ENCODE measurements around the gene FZD4. TPM values are rescaled to one million over a fixed set of nuclear protein-coding genes. Genes with fewer than 3 reads are reported as not detected.

The FZD4 gene
- total and polyA plus RNA-seq, 2 donors (not counting 3 experiments of a cell fraction or from before 2014, with no cell fraction given), result 56.6 to 112 TPM

GRCh38 chr11:86931548-86932258 is 23.5 kb downstream of the FZD4 start:
- intact Hi-C loops (cut with micrococcal nuclease) (no loop called here), dilution Hi-C loops (cut with MboI; ENCODE audit: extremely low pct_ligation_motif_present, low sequenced_read_pairs) (no loop called here)
- Histone ChIP-seq H3K4me1 (ENCODE audit: control insufficient read depth, extremely low read depth, insufficient read depth, low read length) (peaks cover 52% of the 10 kb centered on the region), H3K27ac (ENCODE audit: insufficient read depth, low read depth, low read length) (peak overlapping the region; percentile 70), H3K9me3 (replicated peaks; ENCODE audit: control insufficient read depth, insufficient read depth, low read length) (no peaks in the 10 kb centered on the region), H3K36me3 (ENCODE audit: control insufficient read depth in 2 of 2, extremely low read depth in 1 of 2, insufficient read depth in 2 of 2, low read length in 2 of 2) (no peaks in the 10 kb centered on the region), H3K9ac (replicated peaks; ENCODE audit: extremely low read depth, insufficient read depth, low read length) (no peak overlapping the region), H3K4me2 (ENCODE audit: insufficient read depth, low read length) (peak overlapping the region; percentile 71), H4K20me1 (replicated peaks; ENCODE audit: control insufficient read depth, extremely low read depth, insufficient read depth, low read length) (no peaks in the 10 kb centered on the region), H3K79me2 (ENCODE audit: control insufficient read depth, insufficient read depth, low read length) (peaks cover 26% of the 10 kb centered on the region), H3K27me3 (ENCODE audit: control insufficient read depth in 2 of 2, insufficient read depth in 2 of 2, low read length in 2 of 2) (no peaks in the 10 kb centered on the region), H2AFZ (ENCODE audit: low read depth, low read length) (no peak overlapping the region), H3K4me3 (replicated peaks in 1 of 3; ENCODE audit: insufficient read depth in 1 of 3, low read depth in 1 of 3, low read length in 3 of 3) (no peak overlapping the region), H3K9me1 (replicated peaks; ENCODE audit: control insufficient read depth, extremely low read depth, insufficient read depth, low read length) (no peaks in the 10 kb centered on the region)
- FAIRE-seq (peak; percentile 79), DNase-seq (ENCODE audit: low read depth, low spot score) (peak; percentile 66)
- ChIA-PET POLR2A (interaction anchor here (1.3 kb wide), 1 partner anchor 22 kb away, joined by 4 read pairs; no protein-coding TSS in a partner anchor), CTCF (interaction anchor here (1.1 to 1.4 kb wide), 3 partner anchors 9 to 61 kb away, joined by 3 to 5 read pairs (median 4); partner anchors contain the start of gene FZD4)
- BruUV-seq (replicated peaks), result TSS peak; percentile 23
- TF ChIP-seq FOS (IDR thresholded peaks at IDR 0.05; ENCODE audit: borderline replicate concordance, insufficient read depth, low read length) (peak; percentile 84), JUN (IDR thresholded peaks at IDR 0.05; ENCODE audit: borderline replicate concordance, insufficient read depth, insufficient read length, low read depth) (peak; percentile 61), MAX (IDR thresholded peaks at IDR 0.05; ENCODE audit: insufficient read depth, insufficient read length) (no peak)

GRCh38 chr11:86930957-86931547 is 24.1 kb downstream of the FZD4 start:
- TF ChIP-seq JUN (IDR thresholded peaks at IDR 0.05; ENCODE audit: borderline replicate concordance, insufficient read depth, insufficient read length, low read depth) (no peak), MAX (IDR thresholded peaks at IDR 0.05; ENCODE audit: insufficient read depth, insufficient read length) (no peak), CTCF (IDR thresholded peaks at IDR 0.05; ENCODE audit: extremely low read depth in 1 of 2, insufficient read depth in 1 of 2, low read depth in 1 of 2, low read length in 2 of 2) (no peak), GATA2 (IDR thresholded peaks at IDR 0.05; ENCODE audit: insufficient read depth, insufficient read length, low read depth, low read length) (no peak), POLR2AphosphoS5 (IDR thresholded peaks at IDR 0.05; ENCODE audit: insufficient read depth, low read depth, low read length) (no peak), MYC (IDR thresholded peaks at IDR 0.05; ENCODE audit: low read depth, low read length) (no peak), FOS (IDR thresholded peaks at IDR 0.05; ENCODE audit: borderline replicate concordance, insufficient read depth, low read length) (no peak)
- no peak overlapping the region for H2AFZ ChIP-seq (ENCODE audit: low read depth, low read length)
- no peak for FAIRE-seq
- intact Hi-C loops (cut with micrococcal nuclease), result no loop called here
- dilution Hi-C loops (cut with MboI; ENCODE audit: extremely low pct_ligation_motif_present, low sequenced_read_pairs), result no loop called here
- peak overlapping the region; percentile 70 for H3K27ac ChIP-seq (ENCODE audit: insufficient read depth, low read depth, low read length)
- H3K9ac ChIP-seq (replicated peaks; ENCODE audit: extremely low read depth, insufficient read depth, low read length), result no peak overlapping the region
- H3K4me3 ChIP-seq (replicated peaks in 1 of 3; ENCODE audit: insufficient read depth in 1 of 3, low read depth in 1 of 3, low read length in 3 of 3), result no peak overlapping the region
- no peaks in the 10 kb centered on the region for H4K20me1 ChIP-seq (replicated peaks; ENCODE audit: control insufficient read depth, extremely low read depth, insufficient read depth, low read length)
- H3K79me2 ChIP-seq (ENCODE audit: control insufficient read depth, insufficient read depth, low read length), result peaks cover 22% of the 10 kb centered on the region
- no peaks in the 10 kb centered on the region for H3K27me3 ChIP-seq (ENCODE audit: control insufficient read depth in 2 of 2, insufficient read depth in 2 of 2, low read length in 2 of 2)
- no peaks in the 10 kb centered on the region for H3K36me3 ChIP-seq (ENCODE audit: control insufficient read depth in 2 of 2, extremely low read depth in 1 of 2, insufficient read depth in 2 of 2, low read length in 2 of 2)
- BruUV-seq (replicated peaks), result no TSS peak
- peak; percentile 56 for DNase-seq (ENCODE audit: low read depth, low spot score)
- ChIA-PET POLR2A (interaction anchor here (1.3 kb wide), 1 partner anchor 23 kb away, joined by 4 read pairs; no protein-coding TSS in a partner anchor), CTCF (interaction anchor here (1.3 to 1.4 kb wide), 2 partner anchors 10 to 61 kb away, joined by 4 to 5 read pairs; no protein-coding TSS in a partner anchor)
- no peaks in the 10 kb centered on the region for H3K9me1 ChIP-seq (replicated peaks; ENCODE audit: control insufficient read depth, extremely low read depth, insufficient read depth, low read length)
- peaks cover 50% of the 10 kb centered on the region for H3K4me1 ChIP-seq (ENCODE audit: control insufficient read depth, extremely low read depth, insufficient read depth, low read length)
- no peaks in the 10 kb centered on the region for H3K9me3 ChIP-seq (replicated peaks; ENCODE audit: control insufficient read depth, insufficient read depth, low read length)
- H3K4me2 ChIP-seq (ENCODE audit: insufficient read depth, low read length), result peak overlapping the region; percentile 71
